Measurements from ENCODE around the gene TOMM20.

GRCh38 chr1:235131961-235132360 is 3.3 kb upstream of the TOMM20 start:
- TF ChIP-seq POLR2A (IDR thresholded peaks at IDR 0.05) (no peak), POLR2AphosphoS5 (IDR thresholded peaks at IDR 0.05) (no peak)
- TF ChIP-seq, protein P1, sequence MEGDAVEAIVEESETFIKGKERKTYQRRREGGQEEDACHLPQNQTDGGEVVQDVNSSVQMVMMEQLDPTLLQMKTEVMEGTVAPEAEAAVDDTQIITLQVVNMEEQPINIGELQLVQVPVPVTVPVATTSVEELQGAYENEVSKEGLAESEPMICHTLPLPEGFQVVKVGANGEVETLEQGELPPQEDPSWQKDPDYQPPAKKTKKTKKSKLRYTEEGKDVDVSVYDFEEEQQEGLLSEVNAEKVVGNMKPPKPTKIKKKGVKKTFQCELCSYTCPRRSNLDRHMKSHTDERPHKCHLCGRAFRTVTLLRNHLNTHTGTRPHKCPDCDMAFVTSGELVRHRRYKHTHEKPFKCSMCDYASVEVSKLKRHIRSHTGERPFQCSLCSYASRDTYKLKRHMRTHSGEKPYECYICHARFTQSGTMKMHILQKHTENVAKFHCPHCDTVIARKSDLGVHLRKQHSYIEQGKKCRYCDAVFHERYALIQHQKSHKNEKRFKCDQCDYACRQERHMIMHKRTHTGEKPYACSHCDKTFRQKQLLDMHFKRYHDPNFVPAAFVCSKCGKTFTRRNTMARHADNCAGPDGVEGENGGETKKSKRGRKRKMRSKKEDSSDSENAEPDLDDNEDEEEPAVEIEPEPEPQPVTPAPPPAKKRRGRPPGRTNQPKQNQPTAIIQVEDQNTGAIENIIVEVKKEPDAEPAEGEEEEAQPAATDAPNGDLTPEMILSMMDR (IDR thresholded peaks at IDR 0.05) = no peak

Measured in breast epithelium (tissue), 3 donors.